ENCODE data around the gene PTBP3. TPM values are rescaled to one million over a fixed set of nuclear protein-coding genes. Genes with fewer than 3 reads are reported as not detected.

Gene PTBP3
- total and polyA plus RNA-seq, 2 of the 4 experiments (the other 2 are of a cell fraction) = 8.6 to 15.6 TPM

DNA sequence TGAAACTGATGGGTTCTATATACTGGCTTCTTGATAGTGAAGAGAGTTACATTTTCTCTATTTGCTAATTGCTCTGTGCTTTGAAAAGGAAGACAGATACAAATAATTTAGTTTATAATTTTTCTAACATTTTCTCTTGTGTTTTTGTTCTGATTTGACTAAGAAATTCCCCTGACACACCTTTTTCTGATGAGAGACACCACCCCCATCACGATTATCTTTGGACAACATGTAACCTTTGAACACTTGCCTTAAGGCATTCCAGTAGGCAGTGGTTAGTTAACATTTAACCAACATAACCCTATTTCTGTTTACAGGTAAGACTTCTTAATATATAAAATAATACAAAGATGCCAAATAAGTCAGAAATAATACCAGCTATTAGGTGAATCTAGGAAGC, 4.1 kb upstream of the PTBP3 start:
- Histone ChIP-seq H3K9me1 (ENCODE audit: insufficient read depth, low read length) (no peaks in the 10 kb centered on the region), H3K9ac (ENCODE audit: low read depth, low read length) (no peak overlapping the region), H3K27me3 (ENCODE audit: control insufficient read depth, insufficient read depth, low read length) (no peaks in the 10 kb centered on the region), H2BK5ac (ENCODE audit: low read depth, low read length, poor library complexity, severe bottlenecking) (no peak overlapping the region), H3K4me3 (ENCODE audit: insufficient read depth, low read depth, low read length) (no peak overlapping the region), H3K9me3 (ENCODE audit: control insufficient read depth, insufficient read depth, low read length) (no peaks in the 10 kb centered on the region), H3K4me1 (ENCODE audit: control insufficient read depth, insufficient read depth, low read length) (peaks cover 5% of the 10 kb centered on the region), H2AK9ac (replicated peaks; ENCODE audit: low read depth, low read length, poor library complexity) (no peak overlapping the region), H3K14ac (replicated peaks; ENCODE audit: low read depth, low read length) (no peak overlapping the region), H4K5ac (ENCODE audit: low read depth, low read length) (no peak overlapping the region), H2AK5ac (ENCODE audit: low read depth, low read length) (no peak overlapping the region), H2BK20ac (ENCODE audit: low read depth, low read length) (no peak overlapping the region), H4K8ac (ENCODE audit: low read depth in 2 of 2, low read length in 2 of 2) (no peak overlapping the region), H2BK15ac (ENCODE audit: low read depth, low read length) (no peak overlapping the region), H3K23ac (ENCODE audit: low read depth, low read length) (no peak overlapping the region), H2BK120ac (ENCODE audit: low read depth, low read length) (no peak overlapping the region), H3K4me2 (ENCODE audit: low read depth, low read length) (no peak overlapping the region), H2AFZ (replicated peaks; ENCODE audit: low read length, poor library complexity) (no peak overlapping the region), H3K36me3 (ENCODE audit: control insufficient read depth, insufficient read depth, low read length) (no peaks in the 10 kb centered on the region), H4K91ac (ENCODE audit: insufficient read depth, low read depth, low read length) (no peak overlapping the region), H4K20me1 (ENCODE audit: insufficient read depth, low read length) (no peaks in the 10 kb centered on the region; the same call in 1 of the 2 replicates), H3K79me1 (ENCODE audit: low read depth in 1 of 2, low read length in 2 of 2) (peaks cover 0 to 3% of the 10 kb centered on the region in 2 experiments; a peak in 2 of 4 replicates), H3K18ac (ENCODE audit: low read depth, low read length) (no peak overlapping the region), H3K27ac (ENCODE audit: insufficient read depth, low read length) (no peak overlapping the region), H3K4ac (ENCODE audit: low read depth, low read length) (no peak overlapping the region), H3K56ac (ENCODE audit: extremely low read depth, insufficient read depth, low read length) (no peak overlapping the region)
- in situ Hi-C loops (cut with MboI; ENCODE audit: low sequenced_read_pairs) = no loop called here
- dilution Hi-C loops (cut with HindIII; ENCODE audit: low sequenced_read_pairs, unreplicated experiment) = no loop called here
- ATAC-seq (ENCODE audit: low read depth) (no peak), DNase-seq (no peak)
- no CpG with 5 or more reads among the region's 1 CpG for WGBS, 2 experiments (ENCODE audit: extremely low coverage in 2 of 2, insufficient read length in 1 of 2)
- ChIA-PET POLR2A (ENCODE audit: unreplicated experiment) (interaction anchor here (0.7 kb wide), 1 partner anchor 29 kb away, joined by 3 read pairs; no protein-coding TSS in a partner anchor), CTCF (no interaction called here)
- TF ChIP-seq, protein P1, sequence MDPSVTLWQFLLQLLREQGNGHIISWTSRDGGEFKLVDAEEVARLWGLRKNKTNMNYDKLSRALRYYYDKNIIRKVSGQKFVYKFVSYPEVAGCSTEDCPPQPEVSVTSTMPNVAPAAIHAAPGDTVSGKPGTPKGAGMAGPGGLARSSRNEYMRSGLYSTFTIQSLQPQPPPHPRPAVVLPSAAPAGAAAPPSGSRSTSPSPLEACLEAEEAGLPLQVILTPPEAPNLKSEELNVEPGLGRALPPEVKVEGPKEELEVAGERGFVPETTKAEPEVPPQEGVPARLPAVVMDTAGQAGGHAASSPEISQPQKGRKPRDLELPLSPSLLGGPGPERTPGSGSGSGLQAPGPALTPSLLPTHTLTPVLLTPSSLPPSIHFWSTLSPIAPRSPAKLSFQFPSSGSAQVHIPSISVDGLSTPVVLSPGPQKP (IDR thresholded peaks at IDR 0.05; ENCODE audit: borderline replicate concordance, low read depth, low read length) = no peak
- TF ChIP-seq NFE2L2 (IDR thresholded peaks at IDR 0.05; ENCODE audit: low read depth, low read length) (no peak), CHD1 (IDR thresholded peaks at IDR 0.05; ENCODE audit: low read depth, low read length) (no peak), RFX5 (IDR thresholded peaks at IDR 0.05; ENCODE audit: low read depth, low read length) (no peak)
- TF ChIP-seq, protein P2, sequence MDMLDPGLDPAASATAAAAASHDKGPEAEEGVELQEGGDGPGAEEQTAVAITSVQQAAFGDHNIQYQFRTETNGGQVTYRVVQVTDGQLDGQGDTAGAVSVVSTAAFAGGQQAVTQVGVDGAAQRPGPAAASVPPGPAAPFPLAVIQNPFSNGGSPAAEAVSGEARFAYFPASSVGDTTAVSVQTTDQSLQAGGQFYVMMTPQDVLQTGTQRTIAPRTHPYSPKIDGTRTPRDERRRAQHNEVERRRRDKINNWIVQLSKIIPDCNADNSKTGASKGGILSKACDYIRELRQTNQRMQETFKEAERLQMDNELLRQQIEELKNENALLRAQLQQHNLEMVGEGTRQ (IDR thresholded peaks at IDR 0.05; ENCODE audit: low read depth, low read length) = no peak
- BruUV-seq (replicated peaks) = no TSS peak
- intact Hi-C loops (cut with micrococcal nuclease) = loop anchor here (10.0 kb wide), 1 partner anchor 573 kb away; no protein-coding TSS in a partner anchor

Data from IMR-90 (cell line).